GM12878 (cell line): ENCODE data around the gene KHDRBS2.

ENCODE experiments used
- NR2C2 ChIP-seq: IDR thresholded peaks from 2 replicates; pipeline ENCODE4 v1.6.1; 2011; ENCODE audit warnings: borderline replicate concordance, low read depth; ENCODE audit not compliant: control insufficient read depth, insufficient read length
- POLR2AphosphoS2 ChIP-seq: IDR thresholded peaks from 2 replicates; pipeline ENCODE4 v1.6.1; 2011; ENCODE audit warnings: low read depth, mild to moderate bottlenecking, low read length, improper control_type of control experiment, moderate library complexity
- POLR2AphosphoS5 ChIP-seq: IDR thresholded peaks from 2 replicates; pipeline ENCODE4 v1.6.1; 2011; ENCODE audit warnings: mild to moderate bottlenecking, low read length, inconsistent platforms
- RCOR1 ChIP-seq: conservative IDR thresholded peaks from 2 replicates; pipeline ENCODE4 v1.6.1; 2012; ENCODE audit warnings: low read depth, low read length, improper control_type of control experiment
- REST ChIP-seq: IDR thresholded peaks from 2 replicates; pipeline ENCODE4 v1.6.1; 2012; ENCODE audit warnings: mild to moderate bottlenecking, low read depth, low read length
- SMC3 ChIP-seq: IDR thresholded peaks from 2 replicates; pipeline ENCODE4 v1.6.1; 2011; ENCODE audit warnings: low read length, improper control_type of control experiment, borderline replicate concordance
- TAF1 ChIP-seq: IDR thresholded peaks from 2 replicates; pipeline ENCODE4 v1.6.1; 2011; ENCODE audit warnings: mild to moderate bottlenecking, low read depth, low read length, borderline replicate concordance
- YY1 ChIP-seq: IDR thresholded peaks from 2 replicates; pipeline ENCODE4 v1.6.1; 2011; ENCODE audit warnings: low read depth, mild to moderate bottlenecking, low read length
- ZBTB11 ChIP-seq: fragments of 450-650 bp; formaldehyde crosslinking; IDR thresholded peaks from 2 replicates; pipeline ENCODE4 v1.5.0; 2022; ENCODE audit warnings: mild to moderate bottlenecking, missing genetic modification characterization
- ZBTB4 ChIP-seq: fragments of 450-650 bp; formaldehyde crosslinking; IDR thresholded peaks from 2 replicates; pipeline ENCODE4 v1.4.0; 2022; ENCODE audit warnings: mild to moderate bottlenecking, moderate library complexity
- ZNF24 ChIP-seq: fragments of 450-650 bp; IDR thresholded peaks from 2 replicates; pipeline ENCODE4 v1.6.1; 2017; ENCODE audit warnings: antibody characterized with exemption, mild to moderate bottlenecking
- TF ChIP-seq, protein P1 (sequence below), 3 experiments: IDR thresholded peaks in 2 of 3; conservative IDR thresholded peaks in 1 of 3; 2 replicates each; pipeline ENCODE4 v1.5.1; 2011; ENCODE audit warnings: low read depth in 3 of 3, low read length in 3 of 3, mild to moderate bottlenecking in 3 of 3, control low read depth in 2 of 3, moderate library complexity in 2 of 3, inconsistent platforms in 1 of 3, mixed read lengths in 1 of 3; ENCODE audit not compliant: control insufficient read depth in 2 of 3, insufficient read depth in 1 of 3; ENCODE audit errors: extremely low read depth in 1 of 3

GRCh38 chr6:61835237-61835636 lies 450.8 kb downstream of the KHDRBS2 start:
- TF ChIP-seq SMC3 (no peak), NR2C2 (no peak), REST (no peak), POLR2AphosphoS2 (no peak), RCOR1 (no peak), POLR2AphosphoS5 (no peak), YY1 (no peak), ZBTB4 (CRISPR knock-in tag) (no peak), ZBTB11 (CRISPR knock-in tag) (no peak), ZNF24 (no peak), TAF1 (no peak)
- TF ChIP-seq, protein P1, sequence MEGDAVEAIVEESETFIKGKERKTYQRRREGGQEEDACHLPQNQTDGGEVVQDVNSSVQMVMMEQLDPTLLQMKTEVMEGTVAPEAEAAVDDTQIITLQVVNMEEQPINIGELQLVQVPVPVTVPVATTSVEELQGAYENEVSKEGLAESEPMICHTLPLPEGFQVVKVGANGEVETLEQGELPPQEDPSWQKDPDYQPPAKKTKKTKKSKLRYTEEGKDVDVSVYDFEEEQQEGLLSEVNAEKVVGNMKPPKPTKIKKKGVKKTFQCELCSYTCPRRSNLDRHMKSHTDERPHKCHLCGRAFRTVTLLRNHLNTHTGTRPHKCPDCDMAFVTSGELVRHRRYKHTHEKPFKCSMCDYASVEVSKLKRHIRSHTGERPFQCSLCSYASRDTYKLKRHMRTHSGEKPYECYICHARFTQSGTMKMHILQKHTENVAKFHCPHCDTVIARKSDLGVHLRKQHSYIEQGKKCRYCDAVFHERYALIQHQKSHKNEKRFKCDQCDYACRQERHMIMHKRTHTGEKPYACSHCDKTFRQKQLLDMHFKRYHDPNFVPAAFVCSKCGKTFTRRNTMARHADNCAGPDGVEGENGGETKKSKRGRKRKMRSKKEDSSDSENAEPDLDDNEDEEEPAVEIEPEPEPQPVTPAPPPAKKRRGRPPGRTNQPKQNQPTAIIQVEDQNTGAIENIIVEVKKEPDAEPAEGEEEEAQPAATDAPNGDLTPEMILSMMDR (IDR thresholded peaks at IDR 0.05 in 2 of 3, conservative IDR thresholded peaks at IDR 0.05 in 1 of 3; ENCODE audit: control insufficient read depth in 2 of 3, extremely low read depth in 1 of 3, insufficient read depth in 1 of 3, low read depth in 3 of 3, low read length in 3 of 3), result no peak
